Gastroesophageal sphincter (tissue), 4 donors: Measurements from ENCODE around the gene SELENOO. TPM values are rescaled to one million over a fixed set of nuclear protein-coding genes. Genes with fewer than 3 reads are reported as not detected.

Source experiments
- ATAC-seq: fragments of 150-250 bp; one replicate; pipeline ENCODE4 v1.9.1; 2016; ENCODE audit warnings: mild to moderate bottlenecking, moderate library complexity
- H3K27ac ChIP-seq, 4 donors: fragments of 200-600 bp; sonication (generic) in 3 of 4; 1 replicate in 3 of 4; 2 replicates in 1 of 4; pipeline ENCODE4 v1.5.1; 2016 to 2019
- H3K27me3 ChIP-seq: fragments of 200-600 bp; sonication (generic); one replicate; pipeline ENCODE4 v1.5.1; 2019
- H3K36me3 ChIP-seq, 2 donors: fragments of 200-600 bp; sonication (generic); one replicate each; pipeline ENCODE4 v1.5.1; 2019; ENCODE audit warnings: control low read depth in 1 of 2
- H3K4me1 ChIP-seq, 3 donors: fragments of 200-600 bp; sonication (generic); 1 replicate in 2 of 3; 2 replicates in 1 of 3; pipeline ENCODE4 v1.5.1; 2016 to 2019; ENCODE audit warnings: control low read depth in 2 of 3
- H3K4me3 ChIP-seq, 2 donors: fragments of 200-600 bp; sonication (generic); one replicate each; pipeline ENCODE4 v1.5.1; 2019; ENCODE audit warnings: mild to moderate bottlenecking in 1 of 2, moderate library complexity in 1 of 2
- H3K9me3 ChIP-seq, 3 donors: fragments of 200-600 bp; sonication (generic); one replicate each; pipeline ENCODE4 v1.5.1; 2017 to 2019; ENCODE audit warnings: control low read depth in 2 of 3
- EP300 ChIP-seq: sonication (generic); formaldehyde crosslinking; IDR thresholded peaks from one replicate; pipeline ENCODE4 v1.6.1; 2017; ENCODE audit warnings: antibody characterized with exemption, mild to moderate bottlenecking
- POLR2A ChIP-seq, 2 donors: fragments of 450-650 bp; IDR thresholded peaks; one replicate each; pipeline ENCODE4 v1.6.1; 2017; ENCODE audit warnings: antibody characterized with exemption in 2 of 2, mild to moderate bottlenecking in 2 of 2, moderate library complexity in 1 of 2
- POLR2AphosphoS5 ChIP-seq: sonication (generic); formaldehyde crosslinking; IDR thresholded peaks from one replicate; pipeline ENCODE4 v1.6.1; 2017; ENCODE audit warnings: antibody characterized with exemption
- WGBS, 2 donors: methylation state at CpG; one replicate each; pipeline ENCODE4 v1.1.5; 2018; ENCODE audit warnings: low coverage in 1 of 2; 5-methylcytosine and 5-hydroxymethylcytosine counted together
- total RNA-seq, 4 donors: library from RNA; depleted of rRNA; stranded (reverse); fragments of >200 nt; gene quantifications; one replicate each; pipeline ENCODE4 v1.1.0, GENCODE V29; 2016
- TF ChIP-seq, protein P1 (sequence below), 4 experiments: fragments of 200-600 bp in 2 of 4; fragments of 450-650 bp in 2 of 4; sonication (generic) in 1 of 4; IDR thresholded peaks; one replicate each; pipeline ENCODE4 v1.5.1; 2017 to 2019; ENCODE audit warnings: antibody characterized with exemption in 4 of 4, mild to moderate bottlenecking in 2 of 4, moderate library complexity in 2 of 4

The SELENOO gene
- total RNA-seq, 4 donors from 2014 or later = 19.9 to 42.6 (median 27.3) TPM

DNA sequence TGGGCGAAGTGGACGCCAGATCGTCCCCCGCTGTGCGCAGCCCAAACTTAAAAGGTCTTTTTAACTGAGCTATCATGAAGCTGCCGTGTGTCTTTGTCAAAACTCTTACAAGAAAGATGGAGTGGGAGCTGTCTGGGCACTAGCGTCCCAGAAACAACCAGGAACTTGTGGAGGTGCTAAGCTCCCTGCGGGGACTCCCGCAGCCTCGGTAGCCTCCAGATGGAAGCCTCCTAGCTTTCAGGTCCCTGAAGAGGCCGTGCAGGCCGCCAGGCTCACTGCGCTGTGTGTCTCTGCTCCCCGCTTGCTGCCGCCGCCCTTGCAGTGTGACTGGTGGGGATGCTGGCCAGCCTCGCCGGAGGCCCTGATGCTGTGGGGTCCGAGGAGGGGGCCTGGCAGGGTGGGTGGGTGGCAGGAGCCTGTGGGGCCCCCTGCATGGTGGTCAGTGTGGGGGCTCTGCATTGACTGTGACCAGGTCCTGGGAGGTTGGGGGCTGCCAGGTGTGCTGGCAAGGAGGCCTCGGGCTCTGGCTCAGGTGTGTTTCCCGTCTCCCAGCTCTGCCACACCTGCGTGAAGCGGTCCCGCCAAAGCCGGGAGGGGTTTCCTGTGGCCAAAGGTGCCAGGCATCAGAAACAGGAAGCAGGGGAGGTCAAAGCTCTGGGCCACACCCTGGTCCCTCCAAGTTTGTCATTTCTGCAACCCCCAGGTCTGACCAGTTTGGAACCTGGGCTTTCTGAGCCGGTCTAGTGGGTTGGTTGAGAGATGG is 13.9 kb upstream of the SELENOO start:
- no peak for TF ChIP-seq EP300
- TF ChIP-seq, protein P1, sequence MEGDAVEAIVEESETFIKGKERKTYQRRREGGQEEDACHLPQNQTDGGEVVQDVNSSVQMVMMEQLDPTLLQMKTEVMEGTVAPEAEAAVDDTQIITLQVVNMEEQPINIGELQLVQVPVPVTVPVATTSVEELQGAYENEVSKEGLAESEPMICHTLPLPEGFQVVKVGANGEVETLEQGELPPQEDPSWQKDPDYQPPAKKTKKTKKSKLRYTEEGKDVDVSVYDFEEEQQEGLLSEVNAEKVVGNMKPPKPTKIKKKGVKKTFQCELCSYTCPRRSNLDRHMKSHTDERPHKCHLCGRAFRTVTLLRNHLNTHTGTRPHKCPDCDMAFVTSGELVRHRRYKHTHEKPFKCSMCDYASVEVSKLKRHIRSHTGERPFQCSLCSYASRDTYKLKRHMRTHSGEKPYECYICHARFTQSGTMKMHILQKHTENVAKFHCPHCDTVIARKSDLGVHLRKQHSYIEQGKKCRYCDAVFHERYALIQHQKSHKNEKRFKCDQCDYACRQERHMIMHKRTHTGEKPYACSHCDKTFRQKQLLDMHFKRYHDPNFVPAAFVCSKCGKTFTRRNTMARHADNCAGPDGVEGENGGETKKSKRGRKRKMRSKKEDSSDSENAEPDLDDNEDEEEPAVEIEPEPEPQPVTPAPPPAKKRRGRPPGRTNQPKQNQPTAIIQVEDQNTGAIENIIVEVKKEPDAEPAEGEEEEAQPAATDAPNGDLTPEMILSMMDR (IDR thresholded peaks at IDR 0.05) = no peak
- TF ChIP-seq POLR2AphosphoS5 = no peak
- TF ChIP-seq POLR2A (IDR thresholded peaks at IDR 0.05) = no peak
- no peaks in the 10 kb centered on the region for H3K36me3 ChIP-seq
- H3K4me3 ChIP-seq = peak overlapping the region; percentile 69 to 82
- no peak for ATAC-seq
- H3K9me3 ChIP-seq = no peaks in the 10 kb centered on the region
- H3K27ac ChIP-seq = peak overlapping the region in 3 of 4 donors; percentile 34 to 84 (median 65)
- H3K4me1 ChIP-seq = peaks cover 0 to 78% (median 37%) of the 10 kb centered on the region in 3 donors
- 40% methylated on average over 2 of the region's 26 CpGs; no CpG with 5 or more reads in 1 of the 2 donors for WGBS, 2 donors
- H3K27me3 ChIP-seq = no peaks in the 10 kb centered on the region

DNA sequence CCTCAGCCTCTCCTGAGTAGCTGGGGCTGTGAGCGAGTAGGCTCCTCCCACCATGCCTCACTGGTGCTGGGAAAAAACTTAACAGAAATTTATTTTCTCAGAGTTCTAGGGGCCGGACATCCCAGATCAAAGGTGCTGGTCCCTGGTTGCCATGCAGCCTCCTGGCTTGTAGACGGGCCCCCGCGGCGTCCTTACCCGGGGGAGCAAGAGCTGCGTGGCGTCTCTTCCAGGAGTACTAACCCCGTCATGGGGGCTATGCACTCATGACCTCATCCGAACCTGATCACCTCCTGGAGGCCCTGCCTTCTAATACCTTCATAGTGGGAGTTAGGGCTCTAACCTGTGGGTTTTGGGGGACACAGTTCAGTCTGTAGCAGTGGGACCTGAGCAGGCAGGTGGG is 12.5 kb upstream of the SELENOO start:
- Histone ChIP-seq H3K9me3 (no peaks in the 10 kb centered on the region), H3K27ac (no peak overlapping the region), H3K4me3 (no peak overlapping the region), H3K36me3 (peaks cover 0 to 5% of the 10 kb centered on the region in 2 donors), H3K4me1 (peaks cover 0 to 90% (median 37%) of the 10 kb centered on the region in 3 donors), H3K27me3 (no peaks in the 10 kb centered on the region)
- TF ChIP-seq POLR2A (IDR thresholded peaks at IDR 0.05) (no peak), POLR2AphosphoS5 (no peak), EP300 (no peak)
- TF ChIP-seq, protein P1 (IDR thresholded peaks at IDR 0.05) = no peak
- 97 to 100% methylated on average over 2 to 7 of the region's 11 CpGs for WGBS, 2 donors
- ATAC-seq = no peak

DNA sequence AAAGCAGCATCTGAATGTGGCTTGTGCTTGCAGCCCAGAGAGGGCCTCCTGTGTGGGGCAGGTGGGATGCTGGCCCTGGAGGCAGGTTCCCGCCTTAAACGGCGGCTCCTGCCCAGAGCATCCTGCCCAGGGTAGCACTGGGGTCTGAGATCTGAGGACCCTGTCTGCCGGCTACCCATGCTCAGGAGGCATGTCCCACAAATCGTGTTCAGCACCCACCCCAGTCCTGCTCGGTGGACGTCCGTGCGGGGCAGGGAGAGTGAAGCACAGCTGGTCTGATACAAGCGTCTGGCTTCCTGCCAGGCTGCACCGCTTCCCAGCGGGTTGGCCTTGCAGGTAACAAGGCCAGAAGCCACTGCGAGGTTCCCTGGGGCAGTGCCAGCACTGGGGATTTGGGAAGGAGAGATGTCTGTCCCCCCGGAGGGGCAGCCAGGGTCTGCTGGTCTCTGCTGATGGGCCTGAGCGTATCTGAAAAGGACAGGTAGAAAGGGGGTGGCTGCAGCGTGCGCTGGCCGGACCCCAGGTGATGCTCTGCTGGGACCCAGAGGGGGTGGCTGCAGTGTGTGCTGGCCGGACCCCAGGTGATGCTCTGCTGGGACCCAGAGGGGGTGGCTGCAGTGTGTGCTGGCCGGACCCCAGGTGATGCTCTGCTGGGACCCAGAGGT is 11.5 kb upstream of the SELENOO start:
- Histone ChIP-seq H3K27ac (peak overlapping the region in 3 of 4 donors; percentile 76 to 83 (median 78)), H3K4me3 (no peak overlapping the region)
- WGBS, 2 donors = 70 to 93% methylated on average over 2 to 3 of the region's 20 CpGs

DNA sequence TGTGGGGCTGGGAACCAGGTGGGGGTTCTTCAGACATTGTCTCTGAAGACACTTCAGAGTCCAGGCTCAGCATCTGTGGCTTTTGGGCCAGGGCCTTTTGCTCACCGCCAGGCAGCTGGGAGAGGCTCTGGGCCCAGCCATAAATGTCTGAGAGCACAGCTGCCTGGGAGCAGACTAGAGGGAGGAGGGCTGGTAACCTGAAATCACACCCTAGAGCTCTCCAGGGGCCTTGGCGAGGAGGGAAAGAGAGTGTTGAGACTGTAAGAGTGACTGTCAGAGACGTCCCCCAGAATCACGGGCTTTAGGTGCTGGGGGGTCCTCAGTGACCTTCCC is 11.0 kb upstream of the SELENOO start:
- WGBS, 2 donors = 0% methylated on average over 3 of the region's 4 CpGs; no CpG with 5 or more reads in 1 of the 2 donors
- H3K9me3 ChIP-seq = no peaks in the 10 kb centered on the region
- peaks cover 0 to 76% (median 30%) of the 10 kb centered on the region in 3 donors for H3K4me1 ChIP-seq

More for the DNA sequence above, 11.5 kb upstream of the SELENOO start:
- Histone ChIP-seq H3K4me1 (peaks cover 0 to 81% (median 34%) of the 10 kb centered on the region in 3 donors), H3K27me3 (no peaks in the 10 kb centered on the region), H3K36me3 (peaks cover 0 to 15% of the 10 kb centered on the region in 2 donors), H3K9me3 (no peaks in the 10 kb centered on the region)
- ATAC-seq = no peak
- TF ChIP-seq POLR2A (IDR thresholded peaks at IDR 0.05) (no peak), EP300 (no peak), POLR2AphosphoS5 (no peak)
- TF ChIP-seq, protein P1 (IDR thresholded peaks at IDR 0.05) = no peak

More for the DNA sequence above, 11.0 kb upstream of the SELENOO start:
- Histone ChIP-seq H3K36me3 (peaks cover 0 to 20% of the 10 kb centered on the region in 2 donors), H3K27ac (peak overlapping the region in 3 of 4 donors; percentile 76 to 83 (median 78)), H3K27me3 (no peaks in the 10 kb centered on the region), H3K4me3 (peak overlapping the region; percentile 23 to 48)
- TF ChIP-seq EP300 (no peak), POLR2A (IDR thresholded peaks at IDR 0.05) (no peak), POLR2AphosphoS5 (no peak)
- TF ChIP-seq, protein P1 (IDR thresholded peaks at IDR 0.05) = no peak
- peak; percentile 0 for ATAC-seq
